Left ventricle myocardium inferior (tissue), 1 donor: Measurements from ENCODE around the gene PODXL2. TPM values are rescaled to one million over a fixed set of nuclear protein-coding genes. Genes with fewer than 3 reads are reported as not detected.
A peak's percentile ranks its signal among the peaks of the same experiment; 100 is the strongest.
"Not testable (repeated sequence)": the region's sequence is repeated elsewhere in the genome, so short reads cannot be mapped to it uniquely, and the experiment has no call there.

Experiments used
- DNase-seq: peaks from one replicate; pipeline ENCODE4 v3.0.0-alpha.2; 2020
- H3K27ac ChIP-seq: fragments of 200-600 bp; replicated peaks from 2 replicates; pipeline ENCODE4 v1.8.0; 2021
- H3K27me3 ChIP-seq: fragments of 200-600 bp; 2 replicates; pipeline ENCODE4 v1.8.0; 2021; ENCODE audit warnings: low read depth
- H3K36me3 ChIP-seq: fragments of 200-600 bp; 2 replicates; pipeline ENCODE4 v1.8.0; 2021
- H3K4me1 ChIP-seq: fragments of 200-600 bp; 2 replicates; pipeline ENCODE4 v1.8.0; 2021
- H3K4me3 ChIP-seq: fragments of 200-600 bp; 2 replicates; pipeline ENCODE4 v1.8.0; 2021; ENCODE audit warnings: mild to moderate bottlenecking, moderate library complexity
- H3K9me3 ChIP-seq: fragments of 200-600 bp; replicated peaks from 2 replicates; pipeline ENCODE4 v1.8.0; 2021
- intact Hi-C: fragments of 100-400 bp; cut with micrococcal nuclease; formaldehyde crosslinking; loops from one replicate; pipeline ENCODE4 v1.11.0; 2022
- total RNA-seq: library from RNA; stranded (reverse); fragmentation: NEBNext Ultra II Directional; extraction: Animal tissue kit (Norgen Biotek cat#: 25700); gene quantifications from one replicate; pipeline ENCODE4 v1.2.1, GENCODE V29; 2021
- TF ChIP-seq, protein P1 (sequence below): fragments of 200-600 bp; IDR thresholded peaks from 2 replicates; pipeline ENCODE4 v1.8.0; 2021; ENCODE audit warnings: antibody characterized with exemption, mild to moderate bottlenecking, borderline replicate concordance
- donor health status: DM: no; HTN: yes; CAD: no; lungs with severe emphysema.

The PODXL2 gene
- total RNA-seq, 1 donor from 2014 or later: 1.7 TPM

DNA sequence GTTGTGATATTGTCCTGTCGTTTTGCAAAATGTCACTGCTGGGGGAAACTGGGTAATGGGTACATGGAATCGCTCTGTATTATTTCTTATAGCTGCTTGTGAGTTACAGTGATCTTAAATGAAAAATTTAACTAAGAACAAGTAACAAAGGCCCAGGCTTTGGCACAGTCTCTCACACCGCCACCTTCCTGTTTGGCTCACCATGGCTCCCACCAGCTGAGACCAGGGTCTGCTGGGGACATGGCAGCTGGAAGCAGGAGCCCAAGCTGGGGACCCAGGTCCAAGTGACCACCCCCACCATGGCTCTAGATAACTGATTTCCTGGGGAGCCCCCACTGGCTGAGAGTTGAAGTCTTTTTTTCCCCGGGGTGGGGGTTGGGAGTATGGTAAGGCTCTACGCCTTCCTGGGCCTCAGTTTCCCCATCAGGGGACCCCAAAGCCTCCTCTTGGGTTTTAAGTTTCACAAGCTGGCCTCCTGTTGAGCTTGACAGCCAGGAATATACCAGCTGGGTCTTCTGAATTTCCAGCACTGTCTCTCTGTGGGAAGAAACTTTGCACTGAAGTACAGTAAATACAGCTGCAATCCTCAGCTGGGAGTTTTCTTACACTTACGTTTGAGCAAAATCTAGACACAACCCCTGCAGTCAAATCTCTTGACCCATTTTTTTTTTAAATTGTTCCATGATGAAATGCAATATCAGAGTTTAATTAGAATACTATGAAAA, 69.9 kb downstream of the PODXL2 start:
- TF ChIP-seq, protein P1, sequence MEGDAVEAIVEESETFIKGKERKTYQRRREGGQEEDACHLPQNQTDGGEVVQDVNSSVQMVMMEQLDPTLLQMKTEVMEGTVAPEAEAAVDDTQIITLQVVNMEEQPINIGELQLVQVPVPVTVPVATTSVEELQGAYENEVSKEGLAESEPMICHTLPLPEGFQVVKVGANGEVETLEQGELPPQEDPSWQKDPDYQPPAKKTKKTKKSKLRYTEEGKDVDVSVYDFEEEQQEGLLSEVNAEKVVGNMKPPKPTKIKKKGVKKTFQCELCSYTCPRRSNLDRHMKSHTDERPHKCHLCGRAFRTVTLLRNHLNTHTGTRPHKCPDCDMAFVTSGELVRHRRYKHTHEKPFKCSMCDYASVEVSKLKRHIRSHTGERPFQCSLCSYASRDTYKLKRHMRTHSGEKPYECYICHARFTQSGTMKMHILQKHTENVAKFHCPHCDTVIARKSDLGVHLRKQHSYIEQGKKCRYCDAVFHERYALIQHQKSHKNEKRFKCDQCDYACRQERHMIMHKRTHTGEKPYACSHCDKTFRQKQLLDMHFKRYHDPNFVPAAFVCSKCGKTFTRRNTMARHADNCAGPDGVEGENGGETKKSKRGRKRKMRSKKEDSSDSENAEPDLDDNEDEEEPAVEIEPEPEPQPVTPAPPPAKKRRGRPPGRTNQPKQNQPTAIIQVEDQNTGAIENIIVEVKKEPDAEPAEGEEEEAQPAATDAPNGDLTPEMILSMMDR: no peak
- Histone ChIP-seq H3K36me3 (peaks cover 7% of the 10 kb centered on the region), H3K4me1 (peaks cover 93% of the 10 kb centered on the region), H3K27me3 (no peaks in the 10 kb centered on the region), H3K27ac (peak overlapping the region; percentile 96), H3K9me3 (peaks cover 1% of the 10 kb centered on the region), H3K4me3 (peak overlapping the region; percentile 23)
- intact Hi-C loops: loop anchor here (10.0 kb wide), 1 partner anchor 46 kb away; no protein-coding TSS in a partner anchor
- peak; percentile 22 for DNase-seq

DNA sequence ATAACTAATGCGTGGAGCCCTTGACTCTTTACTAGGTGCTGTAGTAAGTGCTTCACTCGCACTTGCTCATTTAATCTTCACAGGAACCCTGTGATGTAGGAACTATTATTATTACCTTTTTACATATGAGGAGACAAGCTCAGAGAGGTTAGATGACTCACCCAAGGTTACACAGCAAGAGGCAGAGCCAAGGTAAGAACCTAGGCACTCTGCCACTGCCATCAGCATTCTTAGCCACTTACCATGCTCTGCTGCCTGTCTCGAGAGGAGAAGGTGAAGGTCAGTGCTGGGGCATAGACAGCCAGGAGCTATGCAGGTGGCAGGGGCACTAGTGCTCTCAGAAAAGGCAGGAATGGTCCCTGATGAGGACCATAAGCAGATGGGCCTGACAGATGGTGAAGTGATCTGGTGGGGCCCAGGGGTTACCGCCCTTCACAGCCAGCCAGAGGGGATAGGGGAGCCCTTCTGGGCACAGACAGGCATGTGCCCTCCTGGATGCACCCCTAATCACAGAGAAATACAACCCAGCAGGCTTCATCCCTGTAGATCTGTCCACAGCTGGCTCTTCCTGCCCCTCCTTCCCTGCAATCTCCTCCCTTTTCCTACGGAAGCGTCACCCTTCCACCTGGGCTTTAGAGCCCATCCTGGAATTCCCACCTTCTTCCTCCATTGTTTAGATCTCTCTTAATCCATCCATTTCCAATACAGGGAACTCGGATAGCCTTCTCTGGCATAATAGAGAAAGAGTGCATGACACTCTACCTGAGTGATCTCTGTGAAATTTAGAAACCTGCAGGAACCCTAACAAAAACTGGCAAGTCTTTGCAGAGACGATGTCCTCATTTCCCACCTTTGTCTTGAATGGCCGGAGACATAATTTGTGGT, 70.7 kb downstream of the PODXL2 start:
- peak; percentile 16 for DNase-seq
- TF ChIP-seq, protein P1: no peak
- intact Hi-C loops: loop anchor here (10.0 kb wide), 1 partner anchor 45 kb away; no protein-coding TSS in a partner anchor
- Histone ChIP-seq H3K9me3 (peaks cover 4% of the 10 kb centered on the region), H3K4me1 (peaks cover 90% of the 10 kb centered on the region), H3K36me3 (peaks cover 8% of the 10 kb centered on the region), H3K27me3 (no peaks in the 10 kb centered on the region), H3K27ac (peak overlapping the region; percentile 96), H3K4me3 (peak overlapping the region; percentile 23)

DNA sequence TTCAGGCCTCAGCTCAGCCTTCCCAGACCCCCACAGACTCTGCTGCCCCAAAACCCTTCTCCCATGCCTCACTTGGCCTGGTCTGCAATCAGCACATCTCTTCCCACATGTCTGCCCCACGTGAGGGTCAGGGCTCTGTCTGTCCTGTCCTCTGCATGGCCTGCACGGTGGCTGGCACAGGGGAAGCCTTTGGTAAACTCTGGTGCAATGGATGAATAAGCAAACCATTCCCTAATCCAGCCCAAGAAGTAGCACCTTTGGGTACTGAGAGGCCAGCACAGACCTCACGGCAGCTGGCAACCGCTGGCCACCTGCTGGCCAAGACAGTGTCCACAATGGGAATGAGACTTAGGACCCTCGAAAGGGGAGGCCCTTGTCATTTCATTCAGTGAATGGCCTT, 71.4 kb downstream of the PODXL2 start:
- intact Hi-C loops: no loop called here
- H3K4me3 ChIP-seq: no peak overlapping the region
- no peaks in the 10 kb centered on the region for H3K27me3 ChIP-seq
- DNase-seq: no peak
- H3K9me3 ChIP-seq: peaks cover 4% of the 10 kb centered on the region
- TF ChIP-seq, protein P1: peak; percentile 13
- H3K27ac ChIP-seq: peak overlapping the region; percentile 96
- H3K4me1 ChIP-seq: peaks cover 82% of the 10 kb centered on the region
- H3K36me3 ChIP-seq: peaks cover 8% of the 10 kb centered on the region

DNA sequence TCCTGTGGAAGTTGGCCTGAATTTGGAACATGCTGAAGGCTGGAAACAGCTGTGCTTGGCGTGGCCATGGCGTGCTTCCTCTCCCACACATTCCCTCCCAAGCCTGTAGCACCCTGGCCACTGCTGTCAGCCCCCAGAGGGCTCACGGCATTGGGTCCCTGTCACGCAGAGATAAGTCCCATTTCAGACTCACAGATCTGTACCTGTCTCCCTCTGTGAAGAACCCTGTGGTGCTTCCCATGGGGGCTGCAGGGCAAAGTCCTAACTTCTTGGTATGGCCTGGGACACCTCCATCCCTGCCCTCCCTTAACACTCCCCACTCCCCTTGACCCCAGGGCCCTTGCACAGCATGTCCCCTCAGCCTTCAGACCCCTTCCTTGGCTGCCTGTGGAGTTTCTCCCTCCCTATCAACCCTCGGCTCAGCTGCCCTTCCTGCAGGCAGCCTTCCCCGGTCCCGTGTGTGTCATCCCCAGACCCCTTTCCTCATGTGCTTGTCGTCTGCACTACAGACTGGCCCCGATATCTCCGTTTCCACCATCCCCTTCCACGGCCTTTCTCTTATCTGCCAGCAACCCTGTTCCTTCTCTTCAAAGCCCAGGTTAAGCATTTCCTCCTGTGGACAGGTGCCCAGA, 72.4 kb downstream of the PODXL2 start:
- intact Hi-C loops: no loop called here
- TF ChIP-seq, protein P1: no peak
- DNase-seq: peak; percentile 70
- no peaks in the 10 kb centered on the region for H3K27me3 ChIP-seq
- H3K27ac ChIP-seq: peak overlapping the region; percentile 96
- H3K4me3 ChIP-seq: no peak overlapping the region
- peaks cover 81% of the 10 kb centered on the region for H3K4me1 ChIP-seq
- peaks cover 15% of the 10 kb centered on the region for H3K36me3 ChIP-seq
- H3K9me3 ChIP-seq: peaks cover 4% of the 10 kb centered on the region

DNA sequence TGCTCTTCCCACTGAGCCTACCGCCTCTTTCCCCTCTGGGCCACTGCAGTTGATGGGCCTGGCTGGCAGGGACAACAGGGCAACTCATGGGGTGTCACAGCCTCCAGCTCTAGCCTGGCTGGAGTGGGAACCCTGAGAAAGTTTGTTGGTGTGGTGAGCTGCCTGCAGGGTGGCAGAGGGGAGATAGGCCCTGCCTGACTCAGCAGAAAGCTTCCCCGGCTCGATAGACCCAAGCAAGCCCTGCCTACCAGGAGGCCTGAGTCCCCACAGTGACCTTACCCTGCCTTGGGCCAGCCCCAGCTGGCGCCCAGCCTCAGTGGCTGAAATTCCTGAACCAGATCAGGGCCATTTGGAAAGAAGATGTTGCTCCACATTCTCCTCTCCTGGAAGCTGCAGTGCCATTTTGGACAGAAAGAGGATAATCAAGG, 73.2 kb downstream of the PODXL2 start:
- DNase-seq: no peak
- Histone ChIP-seq H3K27ac (peak overlapping the region; percentile 96), H3K27me3 (no peaks in the 10 kb centered on the region), H3K9me3 (peaks cover 4% of the 10 kb centered on the region), H3K4me3 (no peak overlapping the region), H3K4me1 (peaks cover 81% of the 10 kb centered on the region), H3K36me3 (peaks cover 15% of the 10 kb centered on the region)
- intact Hi-C loops: no loop called here
- TF ChIP-seq, protein P1: no peak

DNA sequence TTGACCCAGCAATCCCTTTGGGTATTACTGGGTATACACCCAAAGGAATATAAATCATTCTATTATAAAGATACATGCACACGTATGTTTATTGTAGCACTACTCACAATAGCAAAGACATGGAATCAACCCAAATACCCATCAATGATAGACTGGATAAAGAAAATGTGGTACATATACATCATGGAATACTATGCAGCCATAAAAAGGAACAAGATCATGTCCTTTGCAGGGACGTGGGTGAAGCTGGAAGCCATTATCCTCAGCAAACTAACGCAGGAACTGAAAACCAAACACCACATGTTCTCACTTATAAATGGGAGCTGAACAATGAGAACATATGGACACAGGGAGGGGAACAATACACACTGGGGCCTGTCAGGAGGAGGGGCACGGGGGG, 75.9 kb downstream of the PODXL2 start:
- Histone ChIP-seq H3K27ac (peak overlapping the region; percentile 96), H3K4me1 (peaks cover 81% of the 10 kb centered on the region), H3K36me3 (peaks cover 15% of the 10 kb centered on the region)
- H3K9me3 ChIP-seq, H3K4me3 ChIP-seq, DNase-seq, H3K27me3 ChIP-seq, intact Hi-C loops: not testable (repeated sequence)
